Measurements from ENCODE around the gene C10orf62. TPM values are rescaled to one million over a fixed set of nuclear protein-coding genes. Genes with fewer than 3 reads are reported as not detected.

Gene C10orf62
- total and polyA plus RNA-seq, 9 of the 15 experiments (the other 6 are each of a cell fraction or from before 2014, with no cell fraction given), result not detected

- TF ChIP-seq TOE1 (IDR thresholded peaks at IDR 0.05; ENCODE audit: borderline replicate concordance) (no peak; the same call in 1 of the 2 replicates), TOE1 (CRISPR knock-in tag; IDR thresholded peaks at IDR 0.05; ENCODE audit: borderline replicate concordance, low read depth) (no peak), ZNF41 (CRISPR knock-in tag; conservative IDR thresholded peaks at IDR 0.05) (no peak), MED1 (CRISPR knock-in tag; IDR thresholded peaks at IDR 0.05; ENCODE audit: borderline replicate concordance) (no peak), BRF1 (IDR thresholded peaks at IDR 0.05; ENCODE audit: borderline replicate concordance, extremely low read depth, insufficient read length) (no peak), L3MBTL2 (IDR thresholded peaks at IDR 0.05) (no peak), JUND (IDR thresholded peaks at IDR 0.05; ENCODE audit: borderline replicate concordance, low read depth, low read length) (no peak), JUND (tag; IDR thresholded peaks at IDR 0.05; ENCODE audit: borderline replicate concordance, low read depth, low read length) (no peak), ARHGAP35 (IDR thresholded peaks at IDR 0.05; ENCODE audit: partially characterized antibody) (no peak), ZNF165 (CRISPR knock-in tag; IDR thresholded peaks at IDR 0.05; ENCODE audit: borderline replicate concordance) (no peak), NBN (IDR thresholded peaks at IDR 0.05; ENCODE audit: low read depth) (no peak), REST (IDR thresholded peaks at IDR 0.05; ENCODE audit: borderline replicate concordance) (no peak), REST (CRISPR knock-in tag; IDR thresholded peaks at IDR 0.05; ENCODE audit: low read depth) (no peak), OTX1 (CRISPR knock-in tag; IDR thresholded peaks at IDR 0.05) (no peak), MEF2D (tag; conservative IDR thresholded peaks at IDR 0.05; ENCODE audit: low read depth) (no peak), ZNF778 (CRISPR knock-in tag; IDR thresholded peaks at IDR 0.05) (no peak), BRF2 (IDR thresholded peaks at IDR 0.05; ENCODE audit: borderline replicate concordance, insufficient read depth, insufficient read length) (no peak), SNIP1 (IDR thresholded peaks at IDR 0.05; ENCODE audit: low read depth) (no peak), CBX8 (IDR thresholded peaks at IDR 0.05; ENCODE audit: borderline replicate concordance, extremely low read depth, low read depth, low read length, poor library complexity, severe bottlenecking) (no peak)
These were observed 43.7 kb downstream of the C10orf62 start, which contains the start of gene MORN4 (continued) for GRCh38 chr10:97632949-97633884.

All from K562 (cell line).